Measurements from ENCODE around the gene HTR1B. TPM values are rescaled to one million over a fixed set of nuclear protein-coding genes. Genes with fewer than 3 reads are reported as not detected.

Gene HTR1B
- total RNA-seq, 2 experiments from 2014 or later, result not detected

Other genes with a start within 250 kb of the HTR1B start
- gene MEI4, start 189.5 kb upstream of the HTR1B start, total RNA-seq, result not detected

Measured in activated CD8-positive, alpha-beta memory T cell treated with anti-CD3 and anti-CD28 coated beads for 36 hours (primary cell).